ENCODE results near the gene CFAP157. TPM values are rescaled to one million over a fixed set of nuclear protein-coding genes. Genes with fewer than 3 reads are reported as not detected.

CFAP157 gene
- total and polyA plus RNA-seq, 2 of the 13 experiments (the other 11 are each of a cell fraction or from before 2014, with no cell fraction given): 0.07 TPM; not detected in 1

DNA sequence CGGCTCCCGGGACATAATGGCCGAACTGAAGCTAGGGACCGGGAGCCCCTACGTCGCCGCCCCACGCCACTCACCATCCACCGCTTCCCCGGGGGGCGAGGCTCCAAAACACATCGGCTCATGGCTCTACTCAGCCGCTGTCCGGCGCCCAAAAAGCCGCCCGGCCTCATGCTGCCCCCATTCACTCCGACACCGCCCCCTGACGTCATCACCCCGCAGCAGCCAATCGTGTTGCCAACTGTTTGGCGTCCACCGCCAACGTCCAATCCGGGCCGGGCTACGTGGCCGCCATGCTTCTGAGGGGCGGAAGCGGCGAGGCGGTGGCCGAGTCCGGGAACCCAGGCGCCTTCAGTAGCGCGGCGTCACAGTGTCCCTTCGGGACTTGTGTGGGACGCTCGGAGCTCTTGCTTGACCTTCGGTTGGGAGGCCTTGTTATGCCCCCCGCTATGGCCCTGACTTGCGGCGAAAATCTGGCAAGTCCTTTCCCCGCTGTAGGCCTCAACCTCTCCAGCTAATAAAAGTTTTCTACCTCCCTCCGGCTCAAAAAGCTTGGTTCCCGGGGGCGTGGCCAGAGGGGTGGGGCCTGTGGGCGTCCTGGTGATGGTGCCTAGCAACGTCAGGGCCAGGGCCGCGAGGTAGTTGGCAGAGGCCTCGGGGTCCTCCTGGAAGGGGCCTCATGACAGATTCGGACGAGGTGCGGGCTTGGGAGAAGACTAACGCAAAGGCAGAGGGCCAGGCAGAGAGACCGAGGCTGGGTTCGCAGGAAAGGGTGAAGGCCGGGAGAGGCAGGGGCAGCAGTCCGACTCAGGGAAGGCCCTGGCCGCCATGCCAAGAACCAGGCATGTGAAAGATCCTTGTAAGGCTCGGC is 8.9 kb downstream of the CFAP157 start, which contains the start of the genes PTRH1 and TTC16 (continued):
- TF ChIP-seq NFYC (CRISPR knock-in tag; IDR thresholded peaks at IDR 0.05): peak; percentile 99
- TF ChIP-seq ZNF75D (CRISPR knock-in tag; IDR thresholded peaks at IDR 0.05; ENCODE audit: borderline replicate concordance): no peak
- peak; percentile 45; the same call in 1 of the 2 replicates for TF ChIP-seq SPEN (CRISPR knock-in tag; IDR thresholded peaks at IDR 0.05; ENCODE audit: low read depth)
- peak; percentile 82; the same call in 1 of the 2 replicates for TF ChIP-seq KLF12 (CRISPR knock-in tag; IDR thresholded peaks at IDR 0.05; ENCODE audit: borderline replicate concordance)
- no peak for TF ChIP-seq NCOA5 (CRISPR knock-in tag; IDR thresholded peaks at IDR 0.05)
- TF ChIP-seq ZNF782 (CRISPR knock-in tag; IDR thresholded peaks at IDR 0.05; ENCODE audit: borderline replicate concordance): no peak
- TF ChIP-seq ZNF740 (CRISPR knock-in tag; IDR thresholded peaks at IDR 0.05): no peak
- no peak for TF ChIP-seq EEA1 (CRISPR knock-in tag; IDR thresholded peaks at IDR 0.05; ENCODE audit: borderline replicate concordance)
- TF ChIP-seq ZNF468 (CRISPR knock-in tag; IDR thresholded peaks at IDR 0.05): no peak
- TF ChIP-seq, protein P1, sequence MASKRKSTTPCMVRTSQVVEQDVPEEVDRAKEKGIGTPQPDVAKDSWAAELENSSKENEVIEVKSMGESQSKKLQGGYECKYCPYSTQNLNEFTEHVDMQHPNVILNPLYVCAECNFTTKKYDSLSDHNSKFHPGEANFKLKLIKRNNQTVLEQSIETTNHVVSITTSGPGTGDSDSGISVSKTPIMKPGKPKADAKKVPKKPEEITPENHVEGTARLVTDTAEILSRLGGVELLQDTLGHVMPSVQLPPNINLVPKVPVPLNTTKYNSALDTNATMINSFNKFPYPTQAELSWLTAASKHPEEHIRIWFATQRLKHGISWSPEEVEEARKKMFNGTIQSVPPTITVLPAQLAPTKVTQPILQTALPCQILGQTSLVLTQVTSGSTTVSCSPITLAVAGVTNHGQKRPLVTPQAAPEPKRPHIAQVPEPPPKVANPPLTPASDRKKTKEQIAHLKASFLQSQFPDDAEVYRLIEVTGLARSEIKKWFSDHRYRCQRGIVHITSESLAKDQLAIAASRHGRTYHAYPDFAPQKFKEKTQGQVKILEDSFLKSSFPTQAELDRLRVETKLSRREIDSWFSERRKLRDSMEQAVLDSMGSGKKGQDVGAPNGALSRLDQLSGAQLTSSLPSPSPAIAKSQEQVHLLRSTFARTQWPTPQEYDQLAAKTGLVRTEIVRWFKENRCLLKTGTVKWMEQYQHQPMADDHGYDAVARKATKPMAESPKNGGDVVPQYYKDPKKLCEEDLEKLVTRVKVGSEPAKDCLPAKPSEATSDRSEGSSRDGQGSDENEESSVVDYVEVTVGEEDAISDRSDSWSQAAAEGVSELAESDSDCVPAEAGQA (IDR thresholded peaks at IDR 0.05; ENCODE audit: low read depth): peak; percentile 96
- TF ChIP-seq, protein P1 (CRISPR knock-in tag; IDR thresholded peaks at IDR 0.05; ENCODE audit: borderline replicate concordance): no peak
- no peak for TF ChIP-seq HNRNPUL1 (IDR thresholded peaks at IDR 0.05; ENCODE audit: low read depth, low read length)
- 0 out of 2 replicates have a peak, but pooled peaks have one; percentile 73 for TF ChIP-seq ZNF333 (CRISPR knock-in tag; IDR thresholded peaks at IDR 0.05; ENCODE audit: borderline replicate concordance)
- TF ChIP-seq ZNF605 (CRISPR knock-in tag; IDR thresholded peaks at IDR 0.05): peak; percentile 52; the same call in 1 of the 2 replicates
- TF ChIP-seq GATA4 (IDR thresholded peaks at IDR 0.05; ENCODE audit: borderline replicate concordance, low read depth): no peak
- peak; percentile 38 for TF ChIP-seq HNRNPLL (IDR thresholded peaks at IDR 0.05; ENCODE audit: low read depth, low read length, poor library complexity, severe bottlenecking)
- no peak for TF ChIP-seq HMG20A (CRISPR knock-in tag; IDR thresholded peaks at IDR 0.05; ENCODE audit: borderline replicate concordance)
- no peak for TF ChIP-seq ZMAT5 (CRISPR knock-in tag; IDR thresholded peaks at IDR 0.05; ENCODE audit: borderline replicate concordance, low read depth)
- TF ChIP-seq RELA (CRISPR knock-in tag; IDR thresholded peaks at IDR 0.05): no peak
- TF ChIP-seq FOXK1 (CRISPR knock-in tag; IDR thresholded peaks at IDR 0.05; ENCODE audit: borderline replicate concordance, low read depth): peak; percentile 77
- 0 out of 2 replicates have a peak, but pooled peaks have one; percentile 18 for TF ChIP-seq BORCS8-MEF2B (CRISPR knock-in tag; IDR thresholded peaks at IDR 0.05)
- no peak for TF ChIP-seq PHB2 (IDR thresholded peaks at IDR 0.05; ENCODE audit: partially characterized antibody)
- TF ChIP-seq ZNF33B (CRISPR knock-in tag; IDR thresholded peaks at IDR 0.05): 0 out of 2 replicates have a peak, but pooled peaks have one; percentile 23
